Thyroid gland (tissue), 4 donors: Measurements from ENCODE around the gene KHNYN. TPM values are rescaled to one million over a fixed set of nuclear protein-coding genes. Genes with fewer than 3 reads are reported as not detected.
A peak's percentile ranks its signal among the peaks of the same experiment; 100 is the strongest.

ENCODE experiments used
- DNase-seq, 2 donors: peaks; one replicate each; pipeline ENCODE4 v3.0.0-alpha.2; 2019
- H3K27ac ChIP-seq, 3 donors: fragments of 200-600 bp; sonication (generic); 1 replicate in 2 of 3; 2 replicates in 1 of 3; pipeline ENCODE4 v1.5.1; 2016 to 2019; ENCODE audit warnings: mild to moderate bottlenecking in 1 of 3, moderate library complexity in 1 of 3
- H3K27me3 ChIP-seq: fragments of 200-600 bp; sonication (generic); one replicate; pipeline ENCODE4 v1.5.1; 2019
- H3K36me3 ChIP-seq, 2 donors: fragments of 200-600 bp; sonication (generic); one replicate each; pipeline ENCODE4 v1.5.1; 2016 to 2019
- H3K4me1 ChIP-seq, 2 donors: fragments of 200-600 bp; sonication (generic); one replicate each; pipeline ENCODE4 v1.5.1; 2017 to 2019
- H3K4me3 ChIP-seq, 3 donors: fragments of 200-600 bp; sonication (generic); replicated peaks in 1 of 3; 1 replicate in 2 of 3; 2 replicates in 1 of 3; pipeline ENCODE4 v1.5.1; 2016; ENCODE audit warnings: mild to moderate bottlenecking in 1 of 3
- H3K9me3 ChIP-seq: fragments of 200-600 bp; sonication (generic); one replicate; pipeline ENCODE4 v1.5.1; 2017
- POLR2A ChIP-seq, 2 donors: fragments of 450-650 bp; IDR thresholded peaks; one replicate each; pipeline ENCODE4 v1.6.1; 2017; ENCODE audit warnings: antibody characterized with exemption in 2 of 2, mild to moderate bottlenecking in 2 of 2, moderate library complexity in 1 of 2
- WGBS, 2 donors: methylation state at CpG; one replicate each; pipeline ENCODE4 v1.1.5; 2017; 5-methylcytosine and 5-hydroxymethylcytosine counted together
- intact Hi-C: fragments of 100-400 bp; cut with DNase I; formaldehyde crosslinking; loops from one replicate; pipeline ENCODE4 v1.15.1; 2023
- total RNA-seq, 4 donors: library from RNA; depleted of rRNA; stranded (reverse); fragments of >200 nt; gene quantifications; one replicate each; pipeline ENCODE4 v1.2.3, GENCODE V29; 2016
- TF ChIP-seq, protein P1 (sequence below), 6 experiments: fragments of 200-600 bp in 3 of 6; fragments of 450-650 bp in 3 of 6; sonication (generic) in 3 of 6; IDR thresholded peaks; one replicate each; pipeline ENCODE4 v1.5.1; 2016 to 2019; ENCODE audit warnings: antibody characterized with exemption in 6 of 6, mild to moderate bottlenecking in 2 of 6, inconsistent platforms in 1 of 6, moderate library complexity in 1 of 6

The KHNYN gene
- total RNA-seq = 10 to 100 TPM; 46.9 to 75.0 (median 48.3) TPM

- Histone ChIP-seq H3K9me3 (no peaks in the 10 kb centered on the region), H3K27ac (peak within 1 kb of the TSS; percentile 81 to 95 (median 91)), H3K4me1 (peaks cover 28 to 29% of the 10 kb centered on the region in 2 donors), H3K4me3 (peak within 1 kb of the TSS; percentile 62 to 86 (median 77)), H3K36me3 (peaks cover 21% of the 10 kb centered on the region in 2 donors), H3K27me3 (no peaks in the 10 kb centered on the region)
- peak; percentile 77 to 91 for TF ChIP-seq POLR2A (IDR thresholded peaks at IDR 0.05)
- TF ChIP-seq, protein P1, sequence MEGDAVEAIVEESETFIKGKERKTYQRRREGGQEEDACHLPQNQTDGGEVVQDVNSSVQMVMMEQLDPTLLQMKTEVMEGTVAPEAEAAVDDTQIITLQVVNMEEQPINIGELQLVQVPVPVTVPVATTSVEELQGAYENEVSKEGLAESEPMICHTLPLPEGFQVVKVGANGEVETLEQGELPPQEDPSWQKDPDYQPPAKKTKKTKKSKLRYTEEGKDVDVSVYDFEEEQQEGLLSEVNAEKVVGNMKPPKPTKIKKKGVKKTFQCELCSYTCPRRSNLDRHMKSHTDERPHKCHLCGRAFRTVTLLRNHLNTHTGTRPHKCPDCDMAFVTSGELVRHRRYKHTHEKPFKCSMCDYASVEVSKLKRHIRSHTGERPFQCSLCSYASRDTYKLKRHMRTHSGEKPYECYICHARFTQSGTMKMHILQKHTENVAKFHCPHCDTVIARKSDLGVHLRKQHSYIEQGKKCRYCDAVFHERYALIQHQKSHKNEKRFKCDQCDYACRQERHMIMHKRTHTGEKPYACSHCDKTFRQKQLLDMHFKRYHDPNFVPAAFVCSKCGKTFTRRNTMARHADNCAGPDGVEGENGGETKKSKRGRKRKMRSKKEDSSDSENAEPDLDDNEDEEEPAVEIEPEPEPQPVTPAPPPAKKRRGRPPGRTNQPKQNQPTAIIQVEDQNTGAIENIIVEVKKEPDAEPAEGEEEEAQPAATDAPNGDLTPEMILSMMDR (IDR thresholded peaks at IDR 0.05) = peak in 1 of 6 experiments; percentile 3
- DNase-seq = peak; percentile 92 to 93
- WGBS, 2 donors = 12 to 23% methylated on average over 13 to 18 of the region's 57 CpGs
- intact Hi-C loops = loop anchor here (2.0 to 10.0 kb wide), 3 partner anchors 63 to 195 kb away; partner anchors contain the start of genes GMPR2 and NEDD8
These were observed at the start of gene KHNYN, which contains the start of gene CBLN3 for GRCh38 chr14:24429395-24430142. Gene KHNYN (plus strand): TSS chr14:24429954. CDS start chr14:24430731, 777 bp downstream. Gene CBLN3 (minus strand): TSS chr14:24429668. CDS start chr14:24429054, 614 bp downstream.

GRCh38 chr14:24381363-24382063, 48.2 kb upstream of the KHNYN start:
- Histone ChIP-seq H3K4me3 (no peak overlapping the region), H3K9me3 (no peaks in the 10 kb centered on the region), H3K36me3 (no peaks in the 10 kb centered on the region), H3K4me1 (peaks cover 8 to 35% of the 10 kb centered on the region in 2 donors), H3K27me3 (no peaks in the 10 kb centered on the region), H3K27ac (peak overlapping the region in 1 of 3 donors; percentile 36)
- TF ChIP-seq, protein P1 (IDR thresholded peaks at IDR 0.05) = no peak
- TF ChIP-seq POLR2A (IDR thresholded peaks at IDR 0.05) = no peak
- intact Hi-C loops = no loop called here
- peak; percentile 50 to 51 for DNase-seq
- WGBS, 2 donors = 70 to 75% methylated on average over 8 of the region's 8 CpGs

GRCh38 chr14:24382064-24382371, 47.7 kb upstream of the KHNYN start:
- Histone ChIP-seq H3K4me3 (no peak overlapping the region), H3K9me3 (no peaks in the 10 kb centered on the region), H3K36me3 (no peaks in the 10 kb centered on the region), H3K27ac (peak overlapping the region in 1 of 3 donors; percentile 36), H3K4me1 (peaks cover 8 to 32% of the 10 kb centered on the region in 2 donors), H3K27me3 (no peaks in the 10 kb centered on the region)
- intact Hi-C loops = no loop called here
- 23 to 36% methylated on average over 4 of the region's 4 CpGs for WGBS, 2 donors
- no peak for TF ChIP-seq POLR2A (IDR thresholded peaks at IDR 0.05)
- TF ChIP-seq, protein P1 (IDR thresholded peaks at IDR 0.05) = no peak
- DNase-seq = no peak

DNA sequence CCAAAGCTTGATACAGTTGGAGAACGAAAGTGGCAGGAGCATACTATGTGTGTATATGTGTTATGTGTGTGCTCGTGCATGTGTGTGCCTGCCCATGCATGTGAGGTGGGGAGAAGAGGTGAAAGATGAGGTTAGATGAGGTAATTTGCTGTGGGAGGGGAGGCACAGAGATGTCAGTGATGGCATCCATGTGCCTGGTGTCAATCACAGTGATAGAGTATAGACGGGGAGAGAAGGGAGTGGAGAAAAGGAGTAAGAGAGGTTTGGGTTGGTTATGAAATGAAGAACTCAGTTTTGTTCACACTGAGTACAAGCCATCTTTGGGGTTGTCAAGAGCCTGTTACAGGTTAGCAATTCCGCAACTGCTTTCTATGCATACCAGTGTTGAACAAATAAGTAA, 45.6 kb upstream of the KHNYN start:
- Histone ChIP-seq H3K4me3 (no peak overlapping the region), H3K36me3 (no peaks in the 10 kb centered on the region), H3K27me3 (no peaks in the 10 kb centered on the region), H3K4me1 (peaks cover 0 to 11% of the 10 kb centered on the region in 2 donors), H3K9me3 (no peaks in the 10 kb centered on the region), H3K27ac (no peak overlapping the region)
- TF ChIP-seq, protein P1 (IDR thresholded peaks at IDR 0.05) = no peak
- no peak for TF ChIP-seq POLR2A (IDR thresholded peaks at IDR 0.05)
- WGBS, 2 donors = 90 to 96% methylated on average over 4 of the region's 4 CpGs
- no peak for DNase-seq
- intact Hi-C loops = no loop called here

DNA sequence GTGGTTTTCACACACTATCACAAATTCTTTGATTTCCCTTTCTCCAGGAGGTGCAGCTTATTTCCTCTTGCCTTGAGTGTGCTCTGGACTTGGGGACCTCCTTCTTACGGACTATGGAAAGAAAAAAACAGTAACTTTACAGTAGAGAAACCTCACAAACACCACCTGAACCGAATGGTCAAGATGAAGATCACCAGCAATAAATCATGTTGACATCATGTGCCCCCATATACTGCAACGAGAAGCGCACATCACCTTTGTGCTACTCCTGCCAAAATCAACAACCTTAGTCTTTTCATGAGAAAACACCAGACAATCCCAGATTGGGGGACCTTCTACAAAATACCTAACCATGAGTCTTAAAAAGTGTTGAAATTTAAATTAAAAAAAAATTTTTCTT, 44.2 kb upstream of the KHNYN start:
- Histone ChIP-seq H3K27me3 (no peaks in the 10 kb centered on the region), H3K36me3 (no peaks in the 10 kb centered on the region), H3K27ac (no peak overlapping the region), H3K4me1 (peaks cover 0 to 8% of the 10 kb centered on the region in 2 donors), H3K4me3 (no peak overlapping the region), H3K9me3 (no peaks in the 10 kb centered on the region)
- WGBS, 2 donors = 87 to 88% methylated on average over 4 of the region's 4 CpGs
- intact Hi-C loops = no loop called here
- TF ChIP-seq, protein P1 (IDR thresholded peaks at IDR 0.05) = no peak
- TF ChIP-seq POLR2A (IDR thresholded peaks at IDR 0.05) = no peak
- no peak for DNase-seq
